Measurements from ENCODE around the gene TEX29. TPM values are rescaled to one million over a fixed set of nuclear protein-coding genes. Genes with fewer than 3 reads are reported as not detected.

Gene TEX29
- total RNA-seq, 1 experiment from 2014 or later = 0.33 TPM

- no peak overlapping the region for H2BK12ac ChIP-seq (ENCODE audit: insufficient read length, low read depth, low read length)
- peaks cover 5 to 7% of the 10 kb centered on the region in 2 experiments; a peak in 2 of 4 replicates for H3K4me1 Mint-ChIP-seq
- H3K4me3 Mint-ChIP-seq = no peak overlapping the region
- no peaks in the 10 kb centered on the region for H4K20me1 ChIP-seq (ENCODE audit: control insufficient read depth, insufficient read depth, insufficient read length)
- no peak overlapping the region for H3K23ac ChIP-seq (ENCODE audit: insufficient read length, low read depth, low read length)
- H3K23me2 ChIP-seq (ENCODE audit: insufficient read length, low read depth, low read length, poor library complexity, severe bottlenecking) = no peaks in the 10 kb centered on the region
- no peaks in the 10 kb centered on the region for H3K9me3 ChIP-seq (ENCODE audit: control insufficient read depth, low read depth, low read length)
- no peak overlapping the region for H3K56ac ChIP-seq (ENCODE audit: insufficient read length, low read depth, low read length)
- TF ChIP-seq, protein P1, sequence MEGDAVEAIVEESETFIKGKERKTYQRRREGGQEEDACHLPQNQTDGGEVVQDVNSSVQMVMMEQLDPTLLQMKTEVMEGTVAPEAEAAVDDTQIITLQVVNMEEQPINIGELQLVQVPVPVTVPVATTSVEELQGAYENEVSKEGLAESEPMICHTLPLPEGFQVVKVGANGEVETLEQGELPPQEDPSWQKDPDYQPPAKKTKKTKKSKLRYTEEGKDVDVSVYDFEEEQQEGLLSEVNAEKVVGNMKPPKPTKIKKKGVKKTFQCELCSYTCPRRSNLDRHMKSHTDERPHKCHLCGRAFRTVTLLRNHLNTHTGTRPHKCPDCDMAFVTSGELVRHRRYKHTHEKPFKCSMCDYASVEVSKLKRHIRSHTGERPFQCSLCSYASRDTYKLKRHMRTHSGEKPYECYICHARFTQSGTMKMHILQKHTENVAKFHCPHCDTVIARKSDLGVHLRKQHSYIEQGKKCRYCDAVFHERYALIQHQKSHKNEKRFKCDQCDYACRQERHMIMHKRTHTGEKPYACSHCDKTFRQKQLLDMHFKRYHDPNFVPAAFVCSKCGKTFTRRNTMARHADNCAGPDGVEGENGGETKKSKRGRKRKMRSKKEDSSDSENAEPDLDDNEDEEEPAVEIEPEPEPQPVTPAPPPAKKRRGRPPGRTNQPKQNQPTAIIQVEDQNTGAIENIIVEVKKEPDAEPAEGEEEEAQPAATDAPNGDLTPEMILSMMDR (conservative IDR thresholded peaks at IDR 0.05) = no peak
- H3K79me1 ChIP-seq (ENCODE audit: insufficient read depth, low read depth, low read length, poor library complexity, severe bottlenecking) = no peaks in the 10 kb centered on the region
- no peak overlapping the region for H3K4me2 ChIP-seq (ENCODE audit: insufficient read depth, insufficient read length, low read length)
- H3K9ac ChIP-seq (ENCODE audit: extremely low read depth, insufficient read length, low read length) = no peak overlapping the region
- H2BK15ac ChIP-seq (ENCODE audit: low read depth, low read length) = no peak overlapping the region
- no peak overlapping the region for H2BK20ac ChIP-seq (ENCODE audit: low read depth, low read length, poor library complexity, severe bottlenecking)
- no peak overlapping the region for H4K91ac ChIP-seq (ENCODE audit: insufficient read length, low read depth, low read length)
- H3K79me2 ChIP-seq (ENCODE audit: insufficient read depth, low read length) = no peaks in the 10 kb centered on the region
- WGBS (ENCODE audit: extremely low coverage, insufficient read length, low lambda C conversion rate) = no CpG with 5 or more reads among the region's 7 CpGs
- H2BK5ac ChIP-seq (ENCODE audit: insufficient read length, low read length) = no peak overlapping the region
- H3T11ph ChIP-seq (ENCODE audit: low read length) = no peak overlapping the region
- no peaks in the 10 kb centered on the region; a peak in 1 of 7 replicates for H3K36me3 Mint-ChIP-seq (ENCODE audit: insufficient read depth in 1 of 3, low read depth in 3 of 3)
- no peak overlapping the region for H2AK5ac ChIP-seq (ENCODE audit: insufficient read length, low read length)
- no peak overlapping the region for H3K4ac ChIP-seq (ENCODE audit: low read depth, low read length)
- no peak overlapping the region for H4K8ac ChIP-seq (replicated peaks; ENCODE audit: insufficient read length, low read depth, low read length)
- H3K27me3 ChIP-seq (ENCODE audit: insufficient read depth, low read length) = no peaks in the 10 kb centered on the region
- H3K9me3 Mint-ChIP-seq = no peaks in the 10 kb centered on the region; a peak in 1 of 5 replicates
- no peak overlapping the region for H2BK120ac ChIP-seq (ENCODE audit: low read depth, low read length, poor library complexity, severe bottlenecking)
- H3K27me3 Mint-ChIP-seq (ENCODE audit: low read depth) = no peaks in the 10 kb centered on the region
- no peak overlapping the region for H3K27ac ChIP-seq (ENCODE audit: insufficient read length, low read depth, low read length)
- H3K18ac ChIP-seq (ENCODE audit: insufficient read length, low read depth, low read length) = no peak overlapping the region
- H2AFZ ChIP-seq (ENCODE audit: low read length) = no peak overlapping the region
- H3K14ac ChIP-seq (ENCODE audit: insufficient read depth, low read length) = no peak overlapping the region
- no peak overlapping the region for H4K5ac ChIP-seq (ENCODE audit: insufficient read length, low read depth, low read length)
- H3K4me1 ChIP-seq (ENCODE audit: insufficient read depth, low read length) = no peaks in the 10 kb centered on the region
- peak overlapping the region in 1 of 3 experiments; percentile 55; a peak in 1 of 7 replicates for H3K27ac Mint-ChIP-seq
- DNase-seq = peak; percentile 15
Observed at GRCh38 chr13:111322916-111323331, 2.5 kb downstream of the TEX29 start.
